Mesenteric fat pad (tissue), 1 donor: ENCODE results near the gene ZBTB44. TPM values are rescaled to one million over a fixed set of nuclear protein-coding genes. Genes with fewer than 3 reads are reported as not detected.
A peak's percentile ranks its signal among the peaks of the same experiment; 100 is the strongest.
"Not testable (repeated sequence)": the region's sequence is repeated elsewhere in the genome, so short reads cannot be mapped to it uniquely, and the experiment has no call there.

Experiments
- DNase-seq: peaks from one replicate; pipeline ENCODE4 v3.0.0-alpha.2; 2020; ENCODE audit warnings: low spot score
- long read RNA-seq: library from polyadenylated mRNA; unstranded; transcript quantifications from one replicate; pipeline ENCODE4 v2.0.0, GENCODE V29; 2020
- total RNA-seq: library from RNA; stranded (reverse); fragmentation: NEBNext Ultra II Directional; extraction: Animal tissue kit (Norgen Biotek cat#: 25700); gene quantifications from one replicate; pipeline ENCODE4 v1.2.1, GENCODE V29; 2021
- donor health status: DM: yes; HTN: yes; CAD: no.

Gene ZBTB44
- 35.2 TPM for total RNA-seq
- long read RNA-seq, partial matches to known transcripts, result 1 of 9 reads
- long read RNA-seq, other reads (novel, unspliced or antisense), result 7 of 9 reads

- DNase-seq, result peak; percentile 97
These were observed at the start of gene ZBTB44 for GRCh38 chr11:130314750-130315285. TSS of gene ZBTB44 (minus strand) at chr11:130314917. CDS start at chr11:130261873, 53,044 bp downstream.

DNA sequence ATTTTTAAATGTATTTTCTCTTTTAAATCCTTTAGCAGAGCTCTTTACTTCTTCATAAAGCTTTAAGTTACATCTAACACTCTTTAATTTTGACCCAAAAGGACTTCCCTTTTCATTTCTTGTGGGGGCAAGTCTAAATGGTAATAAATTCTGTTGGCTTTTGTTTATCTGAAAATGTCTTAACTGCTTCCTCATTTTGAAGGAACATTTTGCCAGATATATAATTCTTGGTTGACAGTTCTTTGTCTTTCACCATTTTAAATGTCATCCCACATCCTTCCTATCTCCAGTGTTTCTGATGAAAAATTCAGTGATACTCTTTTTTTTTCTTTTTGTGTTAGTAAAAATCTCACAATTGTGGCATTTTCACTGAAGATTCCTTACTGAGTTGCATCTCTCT, 44.7 kb upstream of the ZBTB44 start:
- DNase-seq, result no peak

GRCh38 chr11:130358398-130358797, 43.7 kb upstream of the ZBTB44 start:
- DNase-seq, result no peak

- DNase-seq, result no peak
These were observed 32.5 kb upstream of the ZBTB44 start for GRCh38 chr11:130347261-130347660.

DNA sequence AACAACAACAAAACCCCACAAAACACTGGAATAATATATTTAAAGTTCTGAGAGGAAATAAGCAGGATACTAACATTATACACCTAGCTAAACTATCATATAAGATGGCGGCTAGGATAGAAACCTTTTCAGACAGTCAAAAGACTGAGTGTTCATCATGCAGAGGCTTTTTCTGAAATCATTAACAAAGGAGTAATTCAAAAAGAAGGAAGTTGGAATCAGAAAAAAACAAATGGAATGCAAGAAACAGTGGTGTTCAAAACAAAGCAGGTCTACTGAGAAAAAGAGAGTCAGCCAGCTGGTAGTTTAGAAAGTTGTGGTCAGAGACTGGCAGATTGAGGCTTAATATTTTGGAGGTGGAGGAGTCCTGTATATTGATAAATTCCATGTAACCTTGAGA, 30.1 kb upstream of the ZBTB44 start:
- no peak for DNase-seq

GRCh38 chr11:130340671-130341319, 26.1 kb upstream of the ZBTB44 start:
- no peak for DNase-seq

GRCh38 chr11:130338667-130339066, 23.9 kb upstream of the ZBTB44 start:
- no peak for DNase-seq

GRCh38 chr11:130337281-130338089, 22.8 kb upstream of the ZBTB44 start:
- DNase-seq, result no peak

DNA sequence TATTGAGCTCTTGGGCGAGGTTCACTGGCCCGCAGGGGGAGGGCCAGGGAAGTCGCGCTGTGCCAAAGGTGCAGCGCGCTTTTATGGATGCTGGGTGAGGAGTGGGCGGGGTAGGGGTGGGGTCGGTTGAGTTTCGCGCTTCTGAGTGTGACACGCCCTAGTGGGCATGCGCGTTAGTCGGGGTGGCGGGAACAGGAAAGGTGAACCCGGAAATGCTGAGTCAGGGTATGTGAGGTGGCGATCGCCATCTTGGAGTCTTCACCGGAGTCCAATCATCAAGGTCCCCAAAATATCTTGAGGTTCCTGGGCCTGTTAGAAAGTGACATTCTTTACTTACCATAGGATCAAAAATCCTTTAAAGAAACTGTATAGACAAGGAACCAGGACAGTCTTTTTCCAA, 16.7 kb upstream of the ZBTB44 start:
- DNase-seq, result not testable (repeated sequence)

GRCh38 chr11:130330101-130330684, 15.5 kb upstream of the ZBTB44 start:
- DNase-seq, result no peak

DNA sequence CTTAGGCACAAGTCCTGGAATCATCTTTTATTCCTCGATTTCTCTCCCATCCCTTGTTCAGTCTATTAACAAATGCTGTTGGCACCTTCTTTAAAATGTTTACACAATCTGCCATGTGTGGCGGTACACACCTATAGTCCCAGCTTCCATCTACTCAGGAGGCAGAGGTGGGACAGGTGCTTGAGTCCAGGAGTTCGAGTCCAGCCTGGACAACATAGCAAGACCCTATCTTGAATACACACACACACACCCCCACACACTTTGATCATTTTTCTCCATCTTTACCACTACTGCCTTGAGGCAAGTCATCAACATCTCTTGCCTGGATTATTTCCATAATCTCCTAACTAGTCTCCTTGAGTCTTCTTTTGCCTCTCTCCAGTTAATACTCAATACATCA, 13.7 kb upstream of the ZBTB44 start:
- DNase-seq, result no peak

- DNase-seq, result no peak
These were observed 13.0 kb upstream of the ZBTB44 start for GRCh38 chr11:130327716-130328115.

GRCh38 chr11:130325691-130326090, 11.0 kb upstream of the ZBTB44 start:
- DNase-seq, result no peak

DNA sequence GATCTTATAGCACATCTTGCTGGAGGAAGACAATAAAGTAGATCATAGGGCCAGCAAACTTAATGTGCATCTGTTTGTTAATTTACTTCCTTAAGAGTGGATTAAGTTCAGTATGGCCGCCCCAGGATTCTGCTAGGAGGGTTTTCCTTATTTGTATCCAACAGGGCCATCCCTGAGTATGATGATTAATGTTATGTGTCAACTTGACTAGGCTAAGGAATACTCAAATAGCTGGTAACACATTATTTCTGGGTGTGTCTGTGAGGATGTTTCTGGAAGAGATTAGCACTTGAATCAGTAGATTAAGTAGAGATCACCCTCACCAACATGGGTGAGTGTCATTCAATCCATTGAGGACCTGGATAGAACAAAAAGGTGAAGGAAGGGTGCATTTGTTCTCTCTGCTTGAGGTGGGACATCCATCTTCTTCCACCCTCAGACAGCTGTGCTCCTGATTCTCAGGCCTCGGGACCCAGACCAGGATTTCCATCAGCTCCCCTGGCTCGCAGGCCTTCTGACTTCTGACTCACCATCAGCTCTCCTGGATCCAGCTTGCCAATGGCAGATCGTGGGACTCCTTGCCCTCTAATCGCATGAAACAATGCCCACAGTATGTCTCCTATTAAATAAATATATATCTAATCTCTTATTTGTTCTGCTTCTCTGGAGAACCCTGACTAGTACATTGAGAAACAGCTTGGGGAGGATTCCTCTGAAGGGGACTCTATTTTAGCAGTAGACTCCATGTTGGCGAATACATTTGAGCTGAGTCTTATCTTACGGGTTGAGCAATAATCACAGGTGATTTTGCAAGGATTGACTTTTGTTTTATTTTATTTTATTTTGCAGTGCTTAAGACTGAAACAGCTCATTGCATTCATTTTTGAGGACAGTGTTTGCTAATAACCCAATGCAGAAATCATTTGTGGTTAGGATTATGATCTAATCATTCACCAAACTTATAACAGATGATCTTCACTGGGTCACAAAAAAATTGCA, 9.0 kb upstream of the ZBTB44 start:
- DNase-seq, result no peak

DNA sequence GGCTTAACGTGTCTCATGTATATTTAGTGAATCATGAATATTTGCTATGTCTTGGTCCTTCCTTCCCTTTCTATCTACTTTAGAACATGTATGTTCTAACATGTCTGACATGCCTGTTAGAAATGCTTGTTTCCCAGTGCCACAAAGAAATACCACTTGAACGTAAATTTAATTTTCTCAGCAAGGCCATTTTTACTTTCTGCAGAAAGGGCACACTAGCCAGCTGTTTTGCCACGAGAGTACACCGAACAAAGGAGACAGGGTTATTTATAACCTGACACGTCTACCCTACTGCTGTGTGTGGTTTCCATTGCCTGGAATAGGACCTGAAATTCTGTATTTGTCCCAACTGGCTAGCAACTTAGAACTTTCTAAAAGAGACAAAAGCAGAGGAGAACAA, 7.4 kb upstream of the ZBTB44 start:
- DNase-seq, result no peak

DNA sequence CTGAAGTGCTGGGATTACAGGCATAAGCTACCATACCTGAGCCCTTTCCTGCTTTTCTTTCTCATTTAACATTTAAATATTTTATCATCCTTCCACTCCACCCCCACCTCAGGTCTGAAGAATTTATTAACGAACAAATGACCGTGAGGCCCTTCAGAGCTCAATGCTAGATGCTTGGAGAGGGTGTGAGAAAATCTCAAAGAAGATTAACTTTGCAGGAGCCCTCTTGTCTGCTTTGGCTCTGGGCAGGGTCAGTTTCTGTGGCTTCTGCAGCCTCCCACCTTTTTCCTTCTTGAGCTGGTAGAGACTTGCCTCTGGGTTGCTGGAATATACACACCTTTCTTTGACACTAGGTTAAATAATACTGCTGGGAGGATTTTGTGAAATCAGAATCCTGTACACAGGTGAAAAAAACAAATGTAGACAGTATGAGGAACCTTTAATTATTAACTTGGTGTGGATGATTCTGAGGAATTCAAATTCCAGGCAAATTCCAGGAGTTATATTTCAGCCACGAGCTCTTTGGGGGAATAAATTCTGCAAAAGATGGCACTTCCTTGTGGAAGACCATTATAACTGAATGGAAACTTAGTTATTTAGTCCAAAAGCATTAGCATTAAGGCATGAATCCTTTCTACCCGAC, 3.4 kb upstream of the ZBTB44 start:
- DNase-seq, result no peak

- no peak for DNase-seq
These were observed 745 bp upstream of the ZBTB44 start for GRCh38 chr11:130315354-130315970.

DNA sequence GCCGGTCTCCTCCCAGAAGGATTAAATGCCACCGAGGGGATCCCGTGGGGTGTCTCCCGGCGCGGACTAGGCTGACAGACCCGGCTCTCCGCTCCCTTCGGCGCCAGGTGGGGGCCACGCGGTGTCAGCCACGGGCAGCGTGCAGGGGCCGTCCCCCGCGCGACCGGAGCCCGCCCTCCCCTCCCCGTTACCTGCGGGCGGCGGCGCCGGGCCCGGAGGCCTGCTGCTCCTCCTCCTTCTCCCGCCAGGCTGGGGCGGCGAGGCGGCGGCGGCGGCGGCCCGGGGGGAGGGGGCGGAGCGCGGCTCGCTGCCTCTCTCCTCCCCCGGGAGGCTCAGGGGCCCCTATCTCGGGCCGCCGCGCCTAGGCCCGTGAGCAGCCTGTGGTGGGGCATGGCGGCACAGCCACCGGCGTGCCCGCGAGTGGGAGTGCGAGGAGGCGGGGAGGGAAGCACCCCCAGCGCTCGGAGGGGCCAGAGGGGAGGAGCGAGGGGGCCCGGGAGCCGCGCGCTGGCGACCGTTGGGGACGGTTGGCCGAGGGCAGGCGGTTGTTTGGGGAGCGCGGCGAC, 450 bp downstream of the ZBTB44 start:
- DNase-seq, result peak; percentile 91

DNA sequence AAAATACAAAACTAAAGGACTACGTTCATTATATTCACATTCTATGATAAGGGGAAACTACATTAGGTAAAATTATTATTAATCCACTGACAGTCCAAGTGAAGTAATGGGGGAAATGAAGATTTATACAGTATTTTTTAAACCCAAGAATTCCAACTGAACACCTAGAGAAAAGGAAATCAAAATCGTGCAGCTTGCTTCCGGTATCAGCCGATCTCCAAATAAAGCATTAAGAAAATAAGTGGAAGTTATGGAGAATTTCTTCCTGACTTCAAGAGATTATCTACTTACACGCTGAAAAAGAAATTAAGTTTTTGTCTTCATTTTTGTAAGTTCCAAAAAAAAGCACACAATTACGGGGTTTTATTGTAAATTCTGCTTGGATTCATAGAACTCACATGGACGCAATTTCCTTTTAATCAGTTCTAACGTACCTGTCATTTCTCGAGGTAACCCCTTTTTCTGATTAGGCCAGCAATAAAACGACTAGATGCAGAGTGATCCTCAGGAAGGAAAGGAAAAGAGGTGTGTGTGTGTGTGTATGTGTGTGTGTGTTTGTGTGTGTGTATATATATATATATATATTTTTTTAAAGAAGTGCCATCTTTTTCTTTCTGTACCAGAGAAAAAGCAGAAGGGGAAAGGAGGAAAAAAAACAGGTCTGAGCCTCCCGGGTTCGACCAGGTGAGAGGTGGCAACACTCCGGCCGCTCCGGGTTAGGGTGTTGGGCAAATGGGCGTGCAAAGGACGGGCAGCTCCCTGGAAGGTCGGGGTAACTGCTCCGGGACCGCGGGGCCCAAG, 1.1 kb downstream of the ZBTB44 start:
- DNase-seq, result no peak
